Measurements from ENCODE around the gene IPPK.

IPPK gene

GRCh38 chr9:92615790-92616189, 54.1 kb downstream of the IPPK start:
- DNase-seq (ENCODE audit: low read depth in 2 of 3, low spot score in 2 of 3) = no peak

GRCh38 chr9:92614763-92615461, 55.0 kb downstream of the IPPK start:
- no peak for DNase-seq (ENCODE audit: low read depth in 2 of 3, low spot score in 2 of 3)

- no peak for DNase-seq (ENCODE audit: low read depth in 2 of 3, low spot score in 2 of 3)
Measured at GRCh38 chr9:92614123-92614510, 55.8 kb downstream of the IPPK start.

- no peak for DNase-seq (ENCODE audit: low read depth in 2 of 3, low spot score in 2 of 3)
Measured at GRCh38 chr9:92613268-92614122, 56.4 kb downstream of the IPPK start.

- no peak for DNase-seq (ENCODE audit: low read depth in 2 of 3, low spot score in 2 of 3)
Measured at GRCh38 chr9:92612816-92613215, 57.1 kb downstream of the IPPK start.

GRCh38 chr9:92612292-92612691, 57.6 kb downstream of the IPPK start:
- no peak for DNase-seq (ENCODE audit: low read depth in 2 of 3, low spot score in 2 of 3)

- DNase-seq (ENCODE audit: low read depth in 2 of 3, low spot score in 2 of 3) = no peak
Measured at GRCh38 chr9:92611621-92612285, 58.2 kb downstream of the IPPK start.

GRCh38 chr9:92610470-92611420, 59.2 kb downstream of the IPPK start:
- DNase-seq (ENCODE audit: low read depth in 2 of 3, low spot score in 2 of 3) = no peak

GRCh38 chr9:92608909-92609445, 61.0 kb downstream of the IPPK start:
- DNase-seq (ENCODE audit: low read depth in 2 of 3, low spot score in 2 of 3) = no peak

- DNase-seq (ENCODE audit: low read depth in 2 of 3, low spot score in 2 of 3) = no peak
Measured at GRCh38 chr9:92608241-92608908, 61.6 kb downstream of the IPPK start.

GRCh38 chr9:92607773-92608172, 62.2 kb downstream of the IPPK start:
- DNase-seq (ENCODE audit: low read depth in 2 of 3, low spot score in 2 of 3) = no peak

- DNase-seq (ENCODE audit: low read depth in 2 of 3, low spot score in 2 of 3) = no peak
Measured at GRCh38 chr9:92607088-92607487, 62.8 kb downstream of the IPPK start.

- DNase-seq (ENCODE audit: low read depth in 2 of 3, low spot score in 2 of 3) = no peak
Measured at GRCh38 chr9:92605224-92605623, 64.7 kb downstream of the IPPK start.

GRCh38 chr9:92603990-92604389, 65.9 kb downstream of the IPPK start:
- DNase-seq (ENCODE audit: low read depth in 2 of 3, low spot score in 2 of 3) = no peak

- no peak for DNase-seq (ENCODE audit: low read depth in 2 of 3, low spot score in 2 of 3)
Measured at GRCh38 chr9:92603100-92603499, 66.8 kb downstream of the IPPK start.

- DNase-seq (ENCODE audit: low read depth in 2 of 3, low spot score in 2 of 3) = no peak
Measured at GRCh38 chr9:92602413-92602812, 67.5 kb downstream of the IPPK start.

GRCh38 chr9:92601451-92601850, 68.5 kb downstream of the IPPK start:
- no peak for DNase-seq (ENCODE audit: low read depth in 2 of 3, low spot score in 2 of 3)

- DNase-seq (ENCODE audit: low read depth in 2 of 3, low spot score in 2 of 3) = no peak
Measured at GRCh38 chr9:92600462-92601261, 69.3 kb downstream of the IPPK start.

- DNase-seq (ENCODE audit: low read depth in 2 of 3, low spot score in 2 of 3) = no peak
Measured at GRCh38 chr9:92599938-92600461, 69.9 kb downstream of the IPPK start.

All from activated CD8-positive, alpha-beta memory T cell treated with anti-CD3 and anti-CD28 coated beads for 48 hours (primary cell).